HepG2 (cell line): ENCODE results near the gene PDE1C. TPM values are rescaled to one million over a fixed set of nuclear protein-coding genes. Genes with fewer than 3 reads are reported as not detected.

Experiments
- ATAC-seq: fragments of 200-7000 bp; cut with Tn5 transposase; 3 replicates; pipeline ENCODE4 v1.9.1; 2020; ENCODE audit warnings: mild to moderate bottlenecking, moderate library complexity
- BruUV-seq: library from RNA; stranded (reverse); fragments of 400-500 nt; replicated peaks from 2 replicates; lab custom pipeline; 2021; lab: Mats Ljungman, UMichigan
- CTCF ChIA-PET: fragments of 300-600 bp; formaldehyde crosslinking; extraction: SDS; loops from one replicate; lab custom pipeline; 2021; ENCODE audit warnings: low total read pairs, inconsistent platforms, low intra/inter-chr PET ratio; lab: Yijun Ruan, JAX
- POLR2A ChIA-PET: fragments of 350-600 bp; sonication (Branson Sonifier 250); formaldehyde crosslinking; loops from one replicate; lab custom pipeline; 2020; ENCODE audit warnings: antibody characterized with exemption, inconsistent platforms; lab: Yijun Ruan, JAX
- DNase-seq: peaks from one replicate; pipeline ENCODE4 v3.0.0-alpha.2; 2015; ENCODE audit warnings: low spot score
- FAIRE-seq: peaks from 3 replicates; lab custom pipeline; 2011; peaks lifted over from hg19 to GRCh38; lab: Jason Lieb, UNC
- H2AFZ ChIP-seq: one replicate; pipeline ENCODE4 v1.6.1; 2011; ENCODE audit warnings: low read length, inconsistent platforms
- H3K27ac ChIP-seq: fragments of 300-600 bp; 3 replicates; pipeline ENCODE4 v1.8.0; 2011; ENCODE audit warnings: mixed run types, mild to moderate bottlenecking, mixed read lengths, low read length, inconsistent platforms; ENCODE audit not compliant: insufficient read depth; ENCODE audit errors: extremely low read length
- H3K27me3 ChIP-seq, 2 experiments: fragments of 200-600 bp in 1 of 2; 2 replicates in 1 of 2; 3 replicates in 1 of 2; pipeline versions ENCODE4 v1.6.0 to v1.8.0; 2011; ENCODE audit warnings: low read length in 2 of 2, mild to moderate bottlenecking in 2 of 2, moderate library complexity in 2 of 2, inconsistent platforms in 1 of 2; ENCODE audit not compliant: insufficient read depth in 2 of 2, control insufficient read depth in 1 of 2
- H3K36me3 ChIP-seq, 2 experiments: fragments of 200-600 bp in 1 of 2; replicated peaks in 1 of 2; 2 replicates in 1 of 2; 3 replicates in 1 of 2; pipeline versions ENCODE4 v1.5.1 to v1.8.0; 2011; ENCODE audit warnings: low read length in 2 of 2, inconsistent platforms in 1 of 2; ENCODE audit not compliant: insufficient read depth in 2 of 2, control insufficient read depth in 1 of 2
- H3K4me1 ChIP-seq: 2 replicates; pipeline ENCODE4 v1.5.1; 2012; ENCODE audit warnings: low read length, inconsistent platforms; ENCODE audit not compliant: insufficient read depth
- H3K4me2 ChIP-seq: 2 replicates; pipeline ENCODE4 v1.6.0; 2011; ENCODE audit warnings: low read depth, low read length, inconsistent platforms
- H3K4me3 ChIP-seq, 3 experiments: fragments of 200-600 bp in 1 of 3; sonication (generic), shearing (Covaris generic) in 1 of 3; replicated peaks in 1 of 3; 2 replicates each; pipeline ENCODE4 v1.5.1; 2011 to 2016; ENCODE audit warnings: low read length in 3 of 3, inconsistent platforms in 2 of 3, low read depth in 2 of 3, mild to moderate bottlenecking in 2 of 3, control low read depth in 1 of 3, mixed read lengths in 1 of 3; ENCODE audit not compliant: insufficient read depth in 1 of 3
- H3K79me2 ChIP-seq: one replicate; pipeline ENCODE4 v1.6.1; 2011; ENCODE audit warnings: low read length, inconsistent platforms; ENCODE audit not compliant: insufficient read depth
- H3K9ac ChIP-seq: 2 replicates; pipeline ENCODE4 v1.6.0; 2011; ENCODE audit warnings: mild to moderate bottlenecking, low read depth, low read length, inconsistent platforms; ENCODE audit not compliant: insufficient read depth
- H3K9me3 ChIP-seq: 2 replicates; pipeline ENCODE4 v1.5.1; 2012; ENCODE audit warnings: mild to moderate bottlenecking, low read length
- H4K20me1 ChIP-seq: 2 replicates; pipeline ENCODE4 v1.6.0; 2011; ENCODE audit warnings: inconsistent platforms, mild to moderate bottlenecking, low read length, moderate library complexity; ENCODE audit not compliant: insufficient read depth
- CHCHD3 ChIP-seq: sonication (generic); formaldehyde crosslinking; IDR thresholded peaks from 2 replicates; pipeline ENCODE4 v1.8.0; 2022; ENCODE audit warnings: mild to moderate bottlenecking, missing genetic modification reagents, moderate library complexity
- HOXA7 ChIP-seq: sonication (generic); formaldehyde crosslinking; IDR thresholded peaks from 2 replicates; pipeline ENCODE4 v1.8.1; 2022; ENCODE audit warnings: mild to moderate bottlenecking, missing genetic modification reagents, moderate library complexity
- KDM6A ChIP-seq: IDR thresholded peaks from 2 replicates; pipeline ENCODE4 v1.6.1; 2016; ENCODE audit warnings: low read depth
- ZFP82 ChIP-seq: sonication (generic); formaldehyde crosslinking; IDR thresholded peaks from 2 replicates; pipeline ENCODE4 v1.5.1; 2020; ENCODE audit warnings: mild to moderate bottlenecking, missing genetic modification reagents, borderline replicate concordance
- ZNF143 ChIP-seq: sonication (generic); formaldehyde crosslinking; IDR thresholded peaks from 2 replicates; pipeline ENCODE4 v1.4.0; 2020; ENCODE audit warnings: missing genetic modification reagents
- ZNF33B ChIP-seq: sonication (generic); formaldehyde crosslinking; IDR thresholded peaks from 2 replicates; pipeline ENCODE4 v1.5.1; 2020; ENCODE audit warnings: mild to moderate bottlenecking, missing genetic modification reagents
- WGBS: methylation state at CpG from one replicate; pipeline ENCODE4 v1.1.6; 2017; ENCODE audit warnings: low lambda C conversion rate; 5-methylcytosine and 5-hydroxymethylcytosine counted together
- in situ Hi-C: cut with HindIII; loops from 2 replicates; pipeline ENCODE4 v1.10.0; 2017; ENCODE audit warnings: low pct_unique_long_range_greater_than_20kb; ENCODE audit not compliant: extremely low pct_ligation_motif_present
- intact Hi-C: fragments of 100-400 bp; cut with micrococcal nuclease; formaldehyde crosslinking; loops from one replicate; pipeline ENCODE4 v1.10.0; 2022; ENCODE audit not compliant: unreplicated experiment
- polyA plus RNA-seq, 8 experiments: library from polyadenylated mRNA; depleted of rRNA in 3 of 8; stranded (reverse) in 7 of 8; unstranded in 1 of 8; fragments of >200 nt; fragmentation: Illumina TruSeq in 4 of 8; extraction: Trizol in 4 of 8; gene quantifications; 2 replicates each; pipeline versions ENCODE4 v1.2.1 to v1.2.3, GENCODE V29; 2011 to 2016; ENCODE audit warnings: low read depth in 4 of 8, missing spikeins in 1 of 8, mixed read lengths in 1 of 8; ENCODE audit not compliant: insufficient read depth in 1 of 8
- total RNA-seq, 5 experiments: library from RNA; depleted of rRNA; stranded (reverse); fragments of >200 nt; fragmentation: Illumina TruSeq; extraction: Trizol; gene quantifications; 2 replicates each; pipeline ENCODE4 v1.2.3, GENCODE V29; 2016; ENCODE audit warnings: low read depth in 1 of 5
- TF ChIP-seq, protein P1 (sequence below): sonication (generic); formaldehyde crosslinking; IDR thresholded peaks from 2 replicates; pipeline ENCODE4 v1.5.0; 2020; ENCODE audit warnings: missing genetic modification reagents
- TF ChIP-seq, protein P2 (sequence below): sonication (generic); formaldehyde crosslinking; IDR thresholded peaks from 2 replicates; pipeline ENCODE4 v1.4.0; 2020; ENCODE audit warnings: mild to moderate bottlenecking, missing genetic modification reagents

Gene PDE1C
- total and polyA plus RNA-seq, 2 of the 13 experiments (the other 11 are each of a cell fraction or from before 2014, with no cell fraction given) = not detected

DNA sequence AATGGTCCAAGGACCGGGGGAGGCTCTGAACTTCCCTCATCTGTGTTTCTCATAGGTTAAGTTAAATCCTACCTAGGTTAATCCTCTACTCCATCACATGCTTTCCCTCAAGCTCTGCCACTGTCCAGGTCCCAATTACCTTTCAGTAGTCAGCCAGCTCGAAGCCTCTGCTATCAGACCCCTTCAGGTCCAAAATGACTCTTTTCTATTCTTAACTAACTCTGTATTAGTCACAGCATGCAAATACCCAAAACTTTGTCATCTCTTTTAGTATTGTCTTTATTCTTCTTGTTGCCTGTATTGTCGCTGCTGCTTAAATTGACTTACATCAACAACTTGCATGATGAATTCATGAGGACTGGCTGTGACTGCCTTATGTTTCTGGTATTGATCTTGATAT is 367.9 kb downstream of the PDE1C start:
- H3K27ac ChIP-seq = no peak overlapping the region
- peaks cover 0 to 6% of the 10 kb centered on the region in 2 experiments; a peak in 2 of 5 replicates for H3K27me3 ChIP-seq
- no peaks in the 10 kb centered on the region for H3K79me2 ChIP-seq
- H4K20me1 ChIP-seq = no peaks in the 10 kb centered on the region
- H3K4me1 ChIP-seq = no peaks in the 10 kb centered on the region
- FAIRE-seq (no peak), ATAC-seq (no peak), DNase-seq (no peak)
- H3K4me2 ChIP-seq = no peak overlapping the region
- in situ Hi-C loops (no loop called here), intact Hi-C loops (no loop called here)
- CTCF ChIA-PET = no interaction called here
- no peak overlapping the region for H2AFZ ChIP-seq
- 0% methylated on average over 3 of the region's 3 CpGs for WGBS
- no peak overlapping the region for H3K9ac ChIP-seq
- H3K36me3 ChIP-seq = no peaks in the 10 kb centered on the region
- no TSS peak for BruUV-seq
- POLR2A ChIA-PET = no interaction called here
- no peak overlapping the region for H3K4me3 ChIP-seq
- TF ChIP-seq ZNF143 (CRISPR knock-in tag) (no peak), CHCHD3 (no peak), HOXA7 (no peak), KDM6A (CRISPR knock-in tag) (no peak), ZFP82 (CRISPR knock-in tag) (no peak), ZNF33B (CRISPR knock-in tag) (no peak)
- TF ChIP-seq, protein P1, sequence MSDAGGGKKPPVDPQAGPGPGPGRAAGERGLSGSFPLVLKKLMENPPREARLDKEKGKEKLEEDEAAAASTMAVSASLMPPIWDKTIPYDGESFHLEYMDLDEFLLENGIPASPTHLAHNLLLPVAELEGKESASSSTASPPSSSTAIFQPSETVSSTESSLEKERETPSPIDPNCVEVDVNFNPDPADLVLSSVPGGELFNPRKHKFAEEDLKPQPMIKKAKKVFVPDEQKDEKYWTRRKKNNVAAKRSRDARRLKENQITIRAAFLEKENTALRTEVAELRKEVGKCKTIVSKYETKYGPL (CRISPR knock-in tag) = no peak
- TF ChIP-seq, protein P2, sequence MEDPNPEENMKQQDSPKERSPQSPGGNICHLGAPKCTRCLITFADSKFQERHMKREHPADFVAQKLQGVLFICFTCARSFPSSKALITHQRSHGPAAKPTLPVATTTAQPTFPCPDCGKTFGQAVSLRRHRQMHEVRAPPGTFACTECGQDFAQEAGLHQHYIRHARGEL (CRISPR knock-in tag) = no peak
- no peaks in the 10 kb centered on the region for H3K9me3 ChIP-seq
